GM21423 (cell line): ENCODE measurements around the gene TENM4.

Source experiments
- ATAC-seq: cut with Tn5 transposase; IDR thresholded peaks from one replicate; pipeline ENCODE4 v1.9.1; 2021; ENCODE audit warnings: mild to moderate bottlenecking, moderate library complexity; ENCODE audit not compliant: unreplicated experiment

TENM4 gene

DNA sequence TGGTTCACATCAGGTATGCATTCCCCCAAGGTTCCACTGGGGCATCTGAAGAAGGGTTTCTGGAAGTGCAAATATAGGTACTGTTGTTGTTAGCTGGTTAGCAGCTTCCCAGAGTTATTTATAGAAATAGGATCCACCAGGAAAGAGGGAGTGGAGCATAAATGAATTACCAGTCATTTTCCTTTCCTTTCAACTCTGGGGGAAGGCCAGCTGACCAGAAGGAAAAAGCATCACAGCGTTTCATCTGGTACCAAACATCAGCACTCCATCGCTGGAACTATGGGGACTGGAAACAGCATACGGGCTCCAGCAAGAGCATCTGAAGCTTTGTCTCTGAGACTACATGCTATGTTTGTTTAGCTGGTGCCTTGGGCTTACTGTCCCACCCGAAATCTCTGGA is 487.9 kb downstream of the TENM4 start:
- no peak for ATAC-seq

DNA sequence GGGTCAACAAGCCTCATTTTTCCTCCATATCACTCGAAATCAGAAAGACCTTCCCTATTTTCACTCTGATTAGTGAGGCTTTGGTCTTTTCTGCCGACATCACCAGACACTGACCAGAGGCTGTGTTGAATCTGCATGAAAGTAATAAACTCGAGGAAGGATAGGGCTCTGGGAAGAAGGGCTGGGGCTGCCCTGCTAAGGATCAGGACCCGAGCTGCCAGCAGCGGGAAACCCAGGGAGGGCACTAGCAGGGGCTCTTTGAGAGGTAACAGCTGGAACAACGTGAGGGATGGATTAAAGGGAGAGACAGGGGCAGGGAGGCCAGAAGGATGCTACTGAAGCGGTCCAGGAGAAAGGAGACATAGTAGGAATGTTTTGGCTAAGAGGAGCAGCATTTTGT is 488.7 kb downstream of the TENM4 start:
- no peak for ATAC-seq

DNA sequence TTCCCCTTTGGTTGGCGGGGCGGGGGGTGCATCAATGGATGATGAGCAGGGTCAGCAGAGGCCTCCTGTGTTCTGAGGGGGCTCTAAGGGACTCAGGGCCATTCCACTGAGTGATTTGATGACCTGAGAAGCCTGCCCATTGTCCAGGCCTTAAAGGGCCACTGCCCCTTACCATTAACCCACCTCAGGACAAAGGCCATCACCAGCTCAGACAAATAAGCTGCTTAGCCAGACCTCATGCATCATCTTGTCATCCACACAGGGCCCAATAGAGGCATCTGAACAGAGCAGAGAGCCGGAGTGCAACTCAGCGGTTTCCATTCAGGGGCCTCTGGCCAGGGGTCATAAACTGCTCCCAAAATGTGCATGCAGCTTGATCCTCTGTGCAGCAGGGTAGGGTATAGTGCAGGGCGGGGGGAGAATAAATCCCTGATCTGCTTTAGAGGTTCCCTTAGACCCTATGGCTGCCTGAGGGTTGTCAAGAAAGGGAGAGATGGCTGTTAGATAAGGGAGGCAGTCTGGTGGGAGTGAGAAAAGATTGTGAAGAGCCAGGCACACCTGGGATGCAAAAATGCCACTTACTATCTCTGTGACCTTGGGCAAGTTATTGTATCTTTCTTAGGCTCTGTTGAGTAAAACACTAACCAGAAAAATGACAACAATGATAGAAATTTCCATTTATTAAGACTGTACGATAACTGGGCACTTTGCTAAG is 490.7 kb downstream of the TENM4 start:
- no peak for ATAC-seq

DNA sequence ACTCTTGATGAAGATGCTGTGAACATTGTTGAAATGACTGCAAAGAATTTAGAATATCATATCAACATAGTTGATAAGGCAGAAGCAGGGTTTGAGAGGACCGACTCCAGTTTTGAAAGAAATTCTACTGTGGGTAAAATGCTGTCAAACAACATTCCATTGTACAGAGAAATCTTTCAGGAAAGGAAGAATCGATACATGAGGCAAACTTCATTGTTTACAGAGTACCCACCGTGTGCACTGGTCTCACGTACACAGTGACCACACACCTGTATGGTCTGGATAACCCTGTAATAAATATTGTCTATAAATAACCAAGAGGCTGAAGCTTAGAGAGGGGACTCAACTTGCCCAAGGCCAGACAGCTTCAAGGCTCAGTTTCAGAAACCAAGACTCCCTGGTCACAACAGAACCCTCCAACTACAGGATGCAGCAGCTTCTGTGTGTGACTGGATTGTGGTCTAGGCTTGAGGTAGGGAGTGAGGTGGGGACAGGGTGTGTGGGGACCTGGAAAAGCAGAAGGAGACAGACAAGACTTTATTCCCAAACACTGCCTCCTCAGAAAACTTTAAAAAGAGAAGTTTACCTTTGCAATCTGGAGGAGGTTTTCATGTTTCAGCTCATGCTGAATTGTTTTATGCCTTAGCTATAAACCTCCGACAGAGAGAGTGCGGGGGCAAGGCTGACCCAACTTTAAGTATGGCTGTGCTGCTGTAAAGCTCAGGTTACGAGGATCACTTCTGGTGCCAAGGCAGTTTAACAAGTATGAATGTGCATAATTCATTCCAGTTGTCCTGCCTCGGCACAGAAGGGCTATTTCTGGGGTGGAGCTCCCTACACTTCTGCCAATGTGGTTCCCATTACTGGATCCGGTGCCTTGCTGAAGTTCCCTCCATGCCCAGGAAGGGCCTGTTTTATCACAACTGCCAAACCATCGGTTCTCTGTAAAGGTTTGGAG is 493.6 kb downstream of the TENM4 start:
- ATAC-seq = no peak

DNA sequence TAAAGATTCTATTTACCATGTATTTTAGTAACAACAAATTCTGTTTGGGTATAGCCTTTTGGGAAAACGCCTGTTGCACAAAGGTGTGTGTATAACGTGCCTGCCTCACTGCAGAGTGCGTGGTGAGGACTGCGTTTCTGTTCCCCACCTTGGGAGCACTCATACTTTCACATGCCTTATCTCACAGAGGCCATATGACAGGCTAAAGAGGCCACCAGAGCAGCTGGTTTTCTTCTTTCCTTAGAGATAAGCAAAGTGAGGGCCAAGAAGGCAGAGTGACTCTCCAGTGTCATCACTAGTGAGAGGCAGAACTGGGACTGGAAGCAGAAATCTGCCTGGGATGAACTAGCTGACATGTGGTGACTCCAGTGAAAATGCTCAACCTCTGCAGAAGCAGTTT is 497.0 kb downstream of the TENM4 start:
- ATAC-seq = no peak

DNA sequence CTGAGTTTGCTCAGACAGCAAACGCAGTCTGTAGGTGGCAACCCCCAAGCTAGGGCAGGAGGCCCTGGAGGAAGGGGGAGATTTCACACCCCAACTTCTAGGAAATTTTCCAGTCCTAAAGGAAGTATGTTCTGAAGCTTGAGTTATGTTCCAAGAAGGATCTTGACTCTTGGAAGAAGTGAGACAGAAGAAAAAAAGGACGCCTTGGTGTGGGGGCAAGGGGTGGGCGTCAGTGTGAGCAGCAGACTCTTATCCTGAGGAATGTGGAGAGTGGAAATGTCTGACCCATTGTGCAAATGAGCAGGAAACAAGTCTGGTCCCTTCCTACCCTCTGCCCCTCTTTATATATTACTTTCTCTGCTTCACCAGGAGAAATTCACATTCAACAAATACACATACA is 497.7 kb downstream of the TENM4 start:
- no peak for ATAC-seq

DNA sequence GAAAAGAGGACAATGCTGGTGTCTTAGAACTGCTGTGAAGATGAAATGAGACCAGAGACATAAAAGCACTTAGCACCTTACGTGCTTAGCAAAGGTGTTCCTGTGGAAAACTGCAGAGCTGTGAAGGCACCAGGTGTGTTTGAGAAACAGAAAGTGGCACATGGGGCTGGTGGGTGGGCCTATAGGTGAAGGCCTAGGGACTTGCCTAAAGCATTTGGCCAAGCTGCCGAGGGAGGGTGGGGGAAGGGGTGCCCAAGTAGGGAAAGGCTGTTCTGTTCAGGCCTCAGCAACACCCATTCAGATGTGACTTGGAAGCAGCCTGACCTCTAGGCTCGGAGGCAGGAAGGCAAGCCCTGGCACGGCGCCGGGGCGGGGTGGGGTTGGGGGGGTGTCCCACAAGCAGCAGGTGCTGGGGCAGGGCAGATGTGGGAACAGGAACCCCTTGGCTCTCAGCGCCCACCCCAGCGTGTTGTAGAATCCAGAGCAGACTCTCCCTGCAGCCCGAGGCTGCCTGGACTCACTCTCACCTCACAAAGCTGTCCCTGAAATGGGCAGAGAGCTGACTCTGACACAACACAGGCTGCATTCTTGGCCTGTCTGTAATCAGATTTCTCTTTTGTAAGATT is 499.5 kb downstream of the TENM4 start:
- no peak for ATAC-seq

DNA sequence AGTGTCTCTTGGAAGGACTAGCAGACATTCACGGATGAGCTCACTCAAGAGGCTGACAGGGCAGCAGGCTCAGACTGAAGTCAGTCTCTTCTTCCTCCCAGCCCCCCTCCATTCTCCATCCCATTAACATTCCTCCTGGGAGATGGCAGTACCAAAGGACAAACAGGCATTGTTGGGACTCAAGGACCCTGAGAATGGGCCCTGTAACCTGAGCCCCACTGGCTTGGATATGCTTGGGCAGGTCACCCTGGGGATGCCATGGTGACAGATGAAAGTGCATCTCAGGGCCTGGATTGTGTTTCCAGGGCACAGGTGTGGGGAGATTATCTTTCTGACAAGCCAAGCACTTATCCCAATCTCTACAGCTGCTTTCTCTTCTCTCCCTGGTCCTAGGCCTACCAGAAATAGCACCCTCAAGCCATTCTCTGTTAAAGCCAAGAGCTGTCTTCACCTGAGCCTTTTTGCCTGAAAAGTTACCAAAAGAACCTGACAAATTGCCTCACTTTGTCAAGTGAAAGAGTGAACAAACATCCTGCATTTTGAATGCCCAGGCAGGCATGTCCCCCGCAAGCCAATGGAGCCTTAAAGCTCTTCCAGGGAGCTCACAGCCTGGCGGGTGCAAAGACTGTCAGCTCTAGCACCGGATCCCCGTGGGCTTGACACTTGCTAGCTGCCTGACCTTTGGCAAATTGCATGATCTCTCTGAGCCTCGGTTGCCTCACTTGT is 500.2 kb downstream of the TENM4 start:
- ATAC-seq = no peak

DNA sequence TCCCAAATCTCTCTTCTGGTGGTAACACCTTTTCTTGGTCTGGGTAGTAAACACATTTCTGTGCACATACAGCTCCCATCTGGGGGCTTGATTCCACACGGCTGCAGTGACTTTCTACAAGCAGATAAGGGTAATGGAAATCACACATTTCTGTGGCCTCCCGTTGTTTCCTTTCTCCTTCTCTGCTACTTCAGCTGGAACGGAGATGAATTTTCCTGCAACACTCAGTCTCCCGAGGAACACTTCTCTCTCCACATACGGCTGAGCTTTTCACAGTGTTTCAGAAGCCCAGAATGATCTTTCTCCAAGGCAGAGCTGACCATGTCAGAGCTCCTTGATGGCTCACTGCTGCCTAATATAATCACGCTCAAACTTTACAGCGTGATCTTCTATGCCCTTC is 501.9 kb downstream of the TENM4 start:
- no peak for ATAC-seq

DNA sequence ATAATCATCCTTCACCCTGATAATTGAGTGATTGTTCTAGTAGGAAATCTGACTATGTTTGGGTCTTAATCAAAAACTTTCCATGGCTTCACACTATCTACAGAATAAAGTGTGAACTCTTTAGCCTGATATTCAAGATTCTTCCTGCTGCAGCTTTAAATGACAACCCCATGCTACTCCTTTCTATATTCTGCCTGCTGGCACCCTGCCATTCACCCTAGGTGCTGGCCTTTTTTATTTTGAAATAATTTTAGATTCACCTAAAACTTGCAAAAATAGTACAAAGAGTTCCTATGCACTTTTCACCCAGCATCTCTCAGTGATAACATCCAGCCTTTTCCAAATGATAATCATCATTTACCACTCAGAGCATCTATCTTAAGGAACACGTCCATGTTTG is 502.8 kb downstream of the TENM4 start:
- ATAC-seq = no peak

DNA sequence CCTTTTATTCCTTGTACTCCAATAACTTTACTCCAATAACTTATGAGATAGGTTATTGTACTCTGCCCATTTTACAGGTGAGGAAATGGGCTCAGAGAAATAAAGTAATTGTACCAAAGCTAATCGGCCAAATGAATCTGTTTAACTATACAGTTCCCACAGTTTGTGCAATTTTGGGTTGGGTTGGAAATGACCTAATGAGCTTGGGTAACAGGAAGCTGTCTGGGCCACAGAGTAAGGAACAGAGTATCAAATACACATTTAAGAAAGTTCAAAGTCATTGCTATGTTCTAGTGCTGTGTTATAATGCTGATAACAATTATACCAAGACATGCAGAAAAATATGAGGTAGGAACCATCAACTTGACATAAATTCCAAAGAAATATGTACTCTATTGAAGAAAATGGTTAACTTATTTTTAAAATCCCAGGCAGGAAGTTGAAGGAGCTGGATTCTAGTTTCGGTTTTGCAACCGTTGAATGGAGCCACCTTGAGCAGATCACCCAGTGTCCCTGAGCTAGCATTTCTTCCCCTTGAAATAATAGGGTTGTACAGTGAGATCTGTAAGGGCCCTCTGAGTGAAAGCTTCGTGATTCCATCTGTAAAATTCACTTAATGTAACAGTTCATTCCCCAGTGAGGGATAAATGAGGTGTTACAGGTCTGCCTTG is 505.3 kb downstream of the TENM4 start:
- no peak for ATAC-seq

DNA sequence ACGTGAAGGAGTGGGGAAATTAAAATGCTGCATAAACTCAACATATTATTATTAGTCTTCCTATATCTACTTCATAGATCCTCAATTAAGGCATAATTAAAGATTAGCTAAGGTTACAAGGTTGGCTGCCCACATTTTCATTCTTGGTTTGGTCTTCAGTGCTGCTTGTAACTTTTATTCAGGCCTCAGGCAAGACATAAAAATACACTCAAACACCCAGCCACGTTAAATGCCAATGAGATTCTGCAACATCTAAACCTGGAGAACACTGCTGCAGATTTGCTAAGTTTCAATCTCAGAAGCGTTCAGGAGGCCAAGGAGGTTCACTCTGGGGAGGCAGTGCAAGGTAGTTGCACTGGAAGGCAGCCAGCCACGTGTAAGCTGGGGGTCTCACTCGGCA is 507.5 kb downstream of the TENM4 start:
- no peak for ATAC-seq

DNA sequence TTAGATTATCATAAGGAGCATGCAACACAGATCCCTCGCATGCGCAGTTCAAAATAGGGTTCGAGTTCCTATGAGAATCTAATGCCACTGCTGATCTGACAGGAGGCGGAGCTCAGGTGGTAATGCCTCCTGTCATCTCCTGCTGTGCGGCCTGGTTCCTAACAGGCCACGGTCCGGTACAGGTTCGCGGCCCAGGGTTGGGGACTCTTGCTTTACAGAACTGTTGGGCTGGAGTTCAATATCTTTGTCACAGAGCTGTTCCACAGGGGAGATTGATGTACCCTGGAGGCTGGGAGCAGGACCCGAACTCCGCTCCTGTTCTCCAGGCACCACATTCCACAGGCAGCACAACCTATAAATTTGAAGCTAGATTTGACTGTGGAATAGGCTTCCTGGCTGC is 508.1 kb downstream of the TENM4 start:
- ATAC-seq = no peak

DNA sequence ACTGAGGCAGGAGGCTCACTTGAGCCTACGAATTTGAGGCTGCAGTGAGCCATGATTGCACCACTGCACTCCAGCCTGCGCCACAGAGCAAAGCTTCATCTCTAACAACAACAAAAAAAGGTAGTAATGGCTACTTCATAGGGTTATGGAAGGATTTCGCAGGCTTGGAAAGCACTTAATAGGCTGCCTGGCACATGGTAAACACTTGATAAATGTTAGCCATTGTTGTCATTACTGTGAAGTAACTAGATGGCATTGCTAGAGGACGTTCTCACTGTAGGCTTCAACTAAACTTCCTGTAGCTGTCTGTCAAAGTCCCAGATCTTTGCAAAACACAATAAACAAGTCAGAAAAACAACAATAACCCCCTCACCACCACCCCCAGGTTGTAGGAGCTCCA is 508.9 kb downstream of the TENM4 start:
- ATAC-seq = no peak

DNA sequence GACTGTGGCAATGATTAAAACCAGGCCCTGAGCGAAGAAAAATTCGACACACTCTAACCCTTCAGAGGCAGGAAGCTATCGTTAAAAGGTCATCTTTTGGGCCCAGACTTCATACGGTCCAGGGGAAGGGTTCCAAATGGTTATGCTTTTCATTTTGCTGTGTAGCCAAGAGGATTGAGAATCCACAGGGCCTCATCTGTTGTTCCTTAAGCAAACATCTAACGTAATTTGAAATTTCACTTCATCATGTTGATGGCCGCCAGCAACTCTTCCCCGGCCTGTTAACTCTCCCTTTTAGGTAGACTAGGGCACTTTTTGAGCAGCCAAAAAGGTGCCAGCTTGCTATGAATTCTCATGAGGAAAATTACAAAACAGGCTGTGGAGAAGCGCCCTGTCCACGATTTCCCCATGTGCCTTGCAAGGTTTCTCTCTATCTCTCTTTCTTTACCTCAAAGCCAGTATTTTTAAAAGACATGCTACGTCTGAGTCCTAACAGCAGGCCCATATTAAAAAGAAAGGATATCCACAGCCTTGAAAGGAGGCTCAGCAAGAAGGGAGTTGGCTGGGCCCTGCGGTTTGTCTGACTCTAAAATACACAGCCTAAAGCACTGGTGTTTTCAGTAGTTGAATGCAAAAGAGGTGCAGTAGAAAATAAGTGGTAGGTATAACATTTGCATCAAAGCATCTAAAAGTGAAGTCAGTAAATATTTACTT is 509.9 kb downstream of the TENM4 start:
- ATAC-seq = no peak

DNA sequence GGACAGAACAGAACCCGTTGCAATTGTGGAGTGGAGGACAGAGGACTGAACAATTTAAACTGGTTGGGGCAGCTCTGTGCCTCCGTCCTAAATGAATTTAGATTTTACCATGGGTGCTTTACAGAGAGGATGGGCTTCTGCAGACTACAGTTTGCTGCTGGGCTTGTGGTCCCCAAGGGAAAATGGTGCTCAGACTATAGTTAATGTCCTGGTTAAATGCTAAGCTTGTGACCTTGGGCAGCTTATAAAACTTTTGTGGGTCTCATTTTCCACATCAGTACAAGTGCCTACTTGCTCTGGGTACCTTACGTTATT is 511.0 kb downstream of the TENM4 start:
- ATAC-seq = no peak

DNA sequence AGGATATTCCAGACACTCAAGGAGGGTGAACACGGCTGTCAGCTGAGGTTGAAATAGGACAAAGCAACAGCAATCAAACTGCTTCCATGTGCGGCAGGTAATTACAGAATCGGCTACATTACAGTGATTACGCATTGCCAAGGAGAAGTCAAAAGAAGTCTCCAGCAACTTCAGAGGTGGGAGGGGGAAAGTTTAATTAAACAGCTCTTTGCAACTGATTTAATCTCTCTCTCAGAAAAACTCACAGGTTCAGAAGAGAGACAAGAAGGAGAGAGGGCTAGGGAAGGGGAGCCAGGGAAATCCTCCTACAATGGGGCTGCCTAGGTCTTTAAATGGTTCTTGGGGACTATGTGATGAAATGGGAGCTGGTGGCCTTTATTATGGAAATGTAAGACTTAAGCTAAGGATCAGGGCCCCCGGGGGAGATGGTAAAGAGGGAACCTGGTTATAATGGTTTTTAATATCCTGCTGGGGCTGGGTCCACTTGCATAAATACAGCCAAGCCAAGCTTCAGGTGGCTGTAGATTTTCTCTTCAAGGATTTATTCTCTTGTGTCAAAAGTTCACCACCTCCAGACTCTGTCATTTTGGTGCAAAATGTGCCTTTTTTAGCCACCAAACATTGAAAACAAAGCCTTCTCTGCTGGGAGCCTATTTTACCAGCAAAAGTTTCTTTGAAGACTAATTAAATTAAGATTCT is 511.5 kb downstream of the TENM4 start:
- ATAC-seq = no peak

DNA sequence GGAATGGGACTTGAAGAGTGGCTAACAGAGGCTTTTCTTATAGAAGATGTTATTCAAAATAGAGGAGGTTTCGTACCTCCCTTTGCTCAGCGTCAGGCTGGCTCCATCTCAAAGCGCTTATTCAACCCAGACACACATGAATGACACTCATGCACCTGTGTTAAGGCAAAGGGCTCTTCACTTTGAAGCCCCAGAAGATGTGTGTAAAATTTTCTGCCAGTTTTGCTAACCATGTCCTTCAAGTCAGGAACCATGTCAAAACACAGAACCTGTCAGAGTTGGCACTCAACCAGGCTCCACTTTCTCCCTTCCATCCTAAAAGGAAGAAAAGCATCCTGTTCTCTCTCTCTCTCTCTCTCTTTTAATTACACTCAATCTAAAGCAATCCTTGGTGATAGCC is 513.3 kb downstream of the TENM4 start:
- ATAC-seq = no peak

DNA sequence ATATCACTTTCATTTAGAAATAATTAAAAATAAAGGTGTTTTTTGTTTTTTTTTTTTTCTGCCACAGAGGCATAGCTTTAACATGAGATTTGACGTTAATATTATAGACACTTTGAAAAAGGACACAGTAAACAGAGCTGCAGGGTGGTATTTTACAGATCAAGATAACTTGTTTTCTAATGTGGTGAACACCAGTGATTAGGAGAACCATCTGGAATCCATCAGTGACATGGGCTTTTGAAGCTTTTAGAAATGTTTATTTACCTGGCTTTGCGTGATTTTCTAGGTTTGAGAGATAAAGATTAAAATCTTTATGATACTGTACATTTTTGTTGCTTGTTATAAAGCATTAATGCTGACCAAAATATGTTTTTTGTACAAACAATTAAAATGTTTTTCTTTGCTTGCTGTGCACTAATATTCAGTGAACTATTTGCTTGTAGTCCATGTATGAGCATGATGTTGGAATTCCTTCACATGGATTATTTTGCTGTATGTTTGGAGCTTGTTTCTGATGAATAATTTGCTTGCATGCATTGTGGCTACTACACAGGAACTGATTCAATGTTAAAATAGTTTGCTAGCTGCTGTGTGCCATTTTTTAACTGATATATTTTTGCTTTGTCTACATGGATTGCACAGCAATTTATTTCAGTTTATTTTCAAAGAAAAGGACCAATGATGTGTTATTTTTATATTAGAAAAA is 514.0 kb downstream of the TENM4 start:
- no peak for ATAC-seq
